Calu3 (cell line): ENCODE data around the gene LAIR2. TPM values are rescaled to one million over a fixed set of nuclear protein-coding genes. Genes with fewer than 3 reads are reported as not detected.

Experiments
- BruUV-seq: library from RNA; stranded (reverse); fragments of 400-500 nt; replicated peaks from 2 replicates; lab custom pipeline; 2021; lab: Mats Ljungman, UMichigan
- CTCF ChIA-PET: fragments of 300-600 bp; sonication (Branson Sonifier 250); formaldehyde crosslinking; loops from one replicate; lab custom pipeline; 2022; ENCODE audit warnings: antibody characterized with exemption; lab: Charles Lee
- DNase-seq: peaks from one replicate; pipeline ENCODE4 v3.0.0; 2022
- H3K27ac Mint-ChIP-seq: one replicate; pipeline ENCODE4 v1.8.0; 2022; ENCODE audit warnings: mixed read lengths; ENCODE audit not compliant: unreplicated experiment
- H3K27me3 Mint-ChIP-seq: one replicate; pipeline ENCODE4 v1.8.0; 2022; ENCODE audit warnings: mixed read lengths; ENCODE audit not compliant: unreplicated experiment
- H3K36me3 Mint-ChIP-seq: one replicate; pipeline ENCODE4 v1.8.0; 2022; ENCODE audit warnings: mild to moderate bottlenecking, moderate library complexity, mixed read lengths; ENCODE audit not compliant: insufficient read depth, unreplicated experiment
- H3K4me1 Mint-ChIP-seq: one replicate; pipeline ENCODE4 v1.8.0; 2022; ENCODE audit warnings: mild to moderate bottlenecking, low read depth, mixed read lengths; ENCODE audit not compliant: unreplicated experiment
- H3K4me3 Mint-ChIP-seq: one replicate; pipeline ENCODE4 v1.8.0; 2022; ENCODE audit warnings: mild to moderate bottlenecking, low read depth, moderate library complexity, mixed read lengths; ENCODE audit not compliant: unreplicated experiment
- H3K9me3 Mint-ChIP-seq: one replicate; pipeline ENCODE4 v1.8.0; 2022; ENCODE audit warnings: low read depth, mixed read lengths; ENCODE audit not compliant: unreplicated experiment
- CTCF ChIP-seq: fragments of 200-600 bp; IDR thresholded peaks from one replicate; pipeline ENCODE4 v1.8.0; 2022; ENCODE audit warnings: antibody characterized with exemption; ENCODE audit not compliant: unreplicated experiment
- intact Hi-C: fragments of 100-400 bp; cut with micrococcal nuclease; formaldehyde crosslinking; loops from one replicate; pipeline ENCODE4 v1.10.0; 2022; ENCODE audit not compliant: unreplicated experiment
- total RNA-seq: library from RNA; stranded (reverse); gene quantifications from 2 replicates; pipeline ENCODE4 v1.2.3, GENCODE V29; 2022

Gene LAIR2
- total RNA-seq, 1 experiment from 2014 or later: not detected

GRCh38 chr19:54459282-54460229, 43.1 kb upstream of the LAIR2 start:
- peaks cover 39% of the 10 kb centered on the region for H3K4me1 Mint-ChIP-seq
- H3K9me3 Mint-ChIP-seq: no peaks in the 10 kb centered on the region
- H3K4me3 Mint-ChIP-seq: no peak overlapping the region
- BruUV-seq: no TSS peak
- intact Hi-C loops: no loop called here
- peaks cover 96% of the 10 kb centered on the region for H3K36me3 Mint-ChIP-seq
- H3K27me3 Mint-ChIP-seq: no peaks in the 10 kb centered on the region
- peak overlapping the region; percentile 12 for H3K27ac Mint-ChIP-seq
- no peak for DNase-seq
- no peak for TF ChIP-seq CTCF
- CTCF ChIA-PET: no interaction called here

GRCh38 chr19:54460230-54461005, 42.2 kb upstream of the LAIR2 start:
- no peak for DNase-seq
- TF ChIP-seq CTCF: no peak
- no peaks in the 10 kb centered on the region for H3K9me3 Mint-ChIP-seq
- no peaks in the 10 kb centered on the region for H3K27me3 Mint-ChIP-seq
- CTCF ChIA-PET: no interaction called here
- intact Hi-C loops: no loop called here
- H3K4me1 Mint-ChIP-seq: peaks cover 39% of the 10 kb centered on the region
- no TSS peak for BruUV-seq
- peak overlapping the region; percentile 99 for H3K27ac Mint-ChIP-seq
- peaks cover 92% of the 10 kb centered on the region for H3K36me3 Mint-ChIP-seq
- H3K4me3 Mint-ChIP-seq: peak overlapping the region; percentile 72

GRCh38 chr19:54461210-54461609, 41.4 kb upstream of the LAIR2 start:
- Mint-ChIP-seq H3K9me3 (no peaks in the 10 kb centered on the region), H3K4me3 (peak overlapping the region; percentile 72), H3K36me3 (peaks cover 86% of the 10 kb centered on the region), H3K27me3 (no peaks in the 10 kb centered on the region), H3K27ac (peak overlapping the region; percentile 99), H3K4me1 (peaks cover 39% of the 10 kb centered on the region)
- CTCF ChIA-PET: interaction anchor here (1.1 kb wide), 1 partner anchor 41 kb away, joined by 3 read pairs; no protein-coding TSS in a partner anchor
- no peak for DNase-seq
- intact Hi-C loops: no loop called here
- TF ChIP-seq CTCF: no peak
- BruUV-seq: TSS peak; percentile 32

GRCh38 chr19:54461613-54462012, 41.0 kb upstream of the LAIR2 start:
- no peak for TF ChIP-seq CTCF
- peak overlapping the region; percentile 72 for H3K4me3 Mint-ChIP-seq
- CTCF ChIA-PET: interaction anchor here (1.1 kb wide), 1 partner anchor 41 kb away, joined by 3 read pairs; no protein-coding TSS in a partner anchor
- H3K27ac Mint-ChIP-seq: peak overlapping the region; percentile 99
- H3K9me3 Mint-ChIP-seq: no peaks in the 10 kb centered on the region
- H3K27me3 Mint-ChIP-seq: no peaks in the 10 kb centered on the region
- no peak for DNase-seq
- H3K36me3 Mint-ChIP-seq: peaks cover 82% of the 10 kb centered on the region
- no TSS peak for BruUV-seq
- peaks cover 39% of the 10 kb centered on the region for H3K4me1 Mint-ChIP-seq
- intact Hi-C loops: loop anchor here (2.0 kb wide), 1 partner anchor 13 kb away; the partner anchor contains the start of gene LENG8
